ENCODE results near the gene FSTL3.
"Not testable (repeated sequence)": the region's sequence is repeated elsewhere in the genome, so short reads cannot be mapped to it uniquely, and the experiment has no call there.

FSTL3 gene

DNA sequence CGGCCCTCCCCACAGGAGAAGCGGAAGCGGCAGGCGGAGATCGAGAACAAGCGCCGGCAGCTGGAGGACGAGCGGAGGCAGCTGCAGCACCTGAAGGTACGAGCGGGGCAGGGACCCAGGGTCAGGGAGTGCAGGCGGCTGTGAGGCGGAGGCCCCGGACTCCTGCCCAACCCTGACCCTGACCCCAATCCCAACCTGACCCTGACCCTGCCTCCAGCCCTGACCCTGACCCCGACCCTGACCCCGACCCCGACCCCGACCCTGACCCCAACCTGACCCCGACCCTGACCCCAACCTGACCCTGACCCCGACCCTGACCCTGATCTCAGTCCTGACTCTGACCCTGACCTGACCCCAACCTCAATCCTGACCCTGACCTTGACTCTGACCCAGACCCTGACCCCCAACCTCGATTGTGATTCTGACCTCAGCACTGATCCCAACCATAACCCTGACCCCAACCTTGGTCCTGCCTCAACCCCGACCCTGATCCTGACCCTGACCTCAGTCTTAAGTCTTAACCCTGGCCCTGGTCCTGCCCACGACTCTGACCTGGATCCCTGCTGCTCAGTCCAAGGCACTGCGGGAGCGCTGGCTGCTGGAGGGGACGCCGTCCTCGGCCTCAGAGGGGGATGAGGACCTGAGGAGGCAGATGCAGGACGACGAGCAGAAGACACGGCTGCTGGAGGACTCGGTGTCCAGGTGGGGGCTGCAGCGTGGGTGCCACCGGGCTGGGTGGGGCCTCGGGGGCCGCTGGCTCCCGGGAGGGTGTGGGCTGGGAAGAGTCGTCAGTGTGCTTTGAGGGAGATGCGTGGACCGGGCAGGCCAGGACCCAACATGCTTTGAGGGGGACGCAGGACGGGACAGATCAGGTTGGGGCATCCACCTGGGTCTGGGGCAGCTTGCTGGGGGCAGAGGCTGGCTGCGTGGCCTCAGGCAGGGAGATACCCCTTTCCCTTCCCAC is 51.1 kb downstream of the FSTL3 start:
- DNase-seq (ENCODE audit: low spot score) (no peak), ATAC-seq (ENCODE audit: low read depth) (0 out of 3 replicates have a peak, but pooled peaks have one; percentile 10)
- no peaks in the 10 kb centered on the region for H3K27me3 ChIP-seq (ENCODE audit: insufficient read depth, poor library complexity, severe bottlenecking)
- no peak overlapping the region for H3K27ac ChIP-seq (ENCODE audit: poor library complexity, severe bottlenecking)
- TF ChIP-seq, protein P1, sequence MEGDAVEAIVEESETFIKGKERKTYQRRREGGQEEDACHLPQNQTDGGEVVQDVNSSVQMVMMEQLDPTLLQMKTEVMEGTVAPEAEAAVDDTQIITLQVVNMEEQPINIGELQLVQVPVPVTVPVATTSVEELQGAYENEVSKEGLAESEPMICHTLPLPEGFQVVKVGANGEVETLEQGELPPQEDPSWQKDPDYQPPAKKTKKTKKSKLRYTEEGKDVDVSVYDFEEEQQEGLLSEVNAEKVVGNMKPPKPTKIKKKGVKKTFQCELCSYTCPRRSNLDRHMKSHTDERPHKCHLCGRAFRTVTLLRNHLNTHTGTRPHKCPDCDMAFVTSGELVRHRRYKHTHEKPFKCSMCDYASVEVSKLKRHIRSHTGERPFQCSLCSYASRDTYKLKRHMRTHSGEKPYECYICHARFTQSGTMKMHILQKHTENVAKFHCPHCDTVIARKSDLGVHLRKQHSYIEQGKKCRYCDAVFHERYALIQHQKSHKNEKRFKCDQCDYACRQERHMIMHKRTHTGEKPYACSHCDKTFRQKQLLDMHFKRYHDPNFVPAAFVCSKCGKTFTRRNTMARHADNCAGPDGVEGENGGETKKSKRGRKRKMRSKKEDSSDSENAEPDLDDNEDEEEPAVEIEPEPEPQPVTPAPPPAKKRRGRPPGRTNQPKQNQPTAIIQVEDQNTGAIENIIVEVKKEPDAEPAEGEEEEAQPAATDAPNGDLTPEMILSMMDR (IDR thresholded peaks at IDR 0.05; ENCODE audit: poor library complexity, severe bottlenecking), result no peak
- H3K9me3 ChIP-seq (ENCODE audit: severe bottlenecking), result no peaks in the 10 kb centered on the region
- H3K4me3 ChIP-seq (ENCODE audit: severe bottlenecking), result no peak overlapping the region
- H3K36me3 ChIP-seq (ENCODE audit: low read depth), result no peaks in the 10 kb centered on the region
- no peaks in the 10 kb centered on the region for H3K4me1 ChIP-seq (ENCODE audit: insufficient read depth, poor library complexity, severe bottlenecking)

DNA sequence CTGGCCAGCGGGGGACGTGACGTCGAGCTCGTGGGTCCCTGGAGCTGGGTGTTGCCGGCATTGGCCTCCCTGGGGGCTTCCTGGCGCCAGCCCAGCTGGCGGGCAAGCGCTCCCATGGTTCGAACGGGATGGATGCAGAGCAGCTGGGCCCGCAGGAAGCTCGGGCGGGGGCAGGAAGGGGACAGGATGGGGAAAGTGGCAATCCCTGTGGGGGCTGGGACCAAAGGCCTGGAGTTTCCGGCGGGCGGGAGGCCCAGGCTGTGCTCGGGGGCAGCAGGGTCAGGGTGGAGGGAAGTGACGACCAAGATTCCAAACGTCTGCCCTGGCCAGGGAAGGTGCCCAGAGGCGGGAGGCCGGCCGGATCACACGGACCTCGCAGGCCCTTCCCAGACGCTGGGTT is 51.8 kb downstream of the FSTL3 start:
- no peaks in the 10 kb centered on the region for H3K27me3 ChIP-seq (ENCODE audit: insufficient read depth, poor library complexity, severe bottlenecking)

DNA sequence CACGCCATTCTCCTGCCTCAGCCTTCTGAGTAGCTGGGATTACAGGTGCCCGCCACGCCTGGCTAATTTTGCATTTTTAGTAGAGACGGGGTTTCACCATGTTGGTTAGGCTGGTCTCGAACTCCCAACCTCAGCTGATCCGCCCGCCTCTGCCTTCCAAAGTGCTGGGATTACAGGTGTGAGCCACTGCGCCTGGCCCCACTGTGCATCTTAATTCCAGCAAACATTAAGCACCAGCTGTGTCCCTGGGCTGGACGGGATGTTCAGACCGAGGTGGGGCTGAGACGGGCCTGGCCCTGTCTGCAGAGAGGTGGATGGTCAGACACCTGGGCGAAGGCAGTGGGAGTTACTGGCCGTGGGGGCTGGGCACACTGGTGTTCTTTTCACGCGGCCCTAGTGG is 53.4 kb downstream of the FSTL3 start:
- DNase-seq (ENCODE audit: low spot score); ATAC-seq (ENCODE audit: low read depth); H3K4me3 ChIP-seq (ENCODE audit: severe bottlenecking); H3K4me1 ChIP-seq (ENCODE audit: insufficient read depth, poor library complexity, severe bottlenecking); H3K27me3 ChIP-seq (ENCODE audit: insufficient read depth, poor library complexity, severe bottlenecking); H3K27ac ChIP-seq (ENCODE audit: poor library complexity, severe bottlenecking); H3K9me3 ChIP-seq (ENCODE audit: severe bottlenecking); H3K36me3 ChIP-seq (ENCODE audit: low read depth): not testable (repeated sequence)

More for the DNA sequence above, 51.8 kb downstream of the FSTL3 start:
- Histone ChIP-seq H3K4me1 (ENCODE audit: insufficient read depth, poor library complexity, severe bottlenecking) (no peaks in the 10 kb centered on the region), H3K27ac (ENCODE audit: poor library complexity, severe bottlenecking) (no peak overlapping the region), H3K36me3 (ENCODE audit: low read depth) (no peaks in the 10 kb centered on the region), H3K4me3 (ENCODE audit: severe bottlenecking) (no peak overlapping the region), H3K9me3 (ENCODE audit: severe bottlenecking) (no peaks in the 10 kb centered on the region)
- TF ChIP-seq, protein P1 (IDR thresholded peaks at IDR 0.05; ENCODE audit: poor library complexity, severe bottlenecking), result no peak
- DNase-seq (ENCODE audit: low spot score) (no peak), ATAC-seq (ENCODE audit: low read depth) (no peak)

DNA sequence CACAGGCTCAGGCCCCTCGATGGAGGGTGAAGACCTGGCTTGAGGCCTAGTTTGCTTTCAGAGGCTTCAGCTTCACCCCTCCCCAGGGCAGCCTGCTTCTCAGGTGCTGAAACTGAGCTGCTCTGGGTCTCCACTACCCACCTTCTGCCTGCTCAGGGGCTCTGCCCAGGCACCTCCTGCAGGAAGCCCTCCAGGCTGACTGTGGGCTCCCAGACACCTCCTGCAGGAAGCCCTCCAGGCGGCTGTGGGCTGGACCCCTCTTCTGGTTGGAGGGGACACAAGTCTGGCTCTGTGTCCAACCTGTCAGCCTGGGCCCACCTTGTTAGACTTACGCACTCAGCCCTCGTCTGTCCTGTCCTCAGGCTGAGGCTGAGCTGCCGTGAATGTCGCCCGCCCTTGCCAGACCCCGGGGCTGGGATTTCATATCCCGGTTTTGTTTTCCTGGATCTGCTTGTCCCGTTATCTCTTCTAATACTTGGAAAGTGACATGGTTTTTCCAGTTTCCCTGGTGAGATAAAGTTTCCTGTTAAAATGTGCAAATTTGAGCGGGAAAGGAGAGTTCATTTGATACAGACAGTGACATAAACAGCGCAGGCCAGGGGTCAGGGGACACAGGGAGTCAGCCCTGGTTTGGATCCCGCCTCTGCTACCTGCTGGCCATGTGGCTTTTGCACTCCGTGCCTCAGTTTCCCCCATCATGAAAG is 53.9 kb downstream of the FSTL3 start:
- H3K4me3 ChIP-seq (ENCODE audit: severe bottlenecking), result no peak overlapping the region
- H3K9me3 ChIP-seq (ENCODE audit: severe bottlenecking), result no peaks in the 10 kb centered on the region
- H3K36me3 ChIP-seq (ENCODE audit: low read depth), result no peaks in the 10 kb centered on the region
- TF ChIP-seq, protein P1 (IDR thresholded peaks at IDR 0.05; ENCODE audit: poor library complexity, severe bottlenecking), result no peak
- no peak overlapping the region for H3K27ac ChIP-seq (ENCODE audit: poor library complexity, severe bottlenecking)
- H3K4me1 ChIP-seq (ENCODE audit: insufficient read depth, poor library complexity, severe bottlenecking), result no peaks in the 10 kb centered on the region
- DNase-seq (ENCODE audit: low spot score) (no peak), ATAC-seq (ENCODE audit: low read depth) (no peak)
- no peaks in the 10 kb centered on the region for H3K27me3 ChIP-seq (ENCODE audit: insufficient read depth, poor library complexity, severe bottlenecking)

DNA sequence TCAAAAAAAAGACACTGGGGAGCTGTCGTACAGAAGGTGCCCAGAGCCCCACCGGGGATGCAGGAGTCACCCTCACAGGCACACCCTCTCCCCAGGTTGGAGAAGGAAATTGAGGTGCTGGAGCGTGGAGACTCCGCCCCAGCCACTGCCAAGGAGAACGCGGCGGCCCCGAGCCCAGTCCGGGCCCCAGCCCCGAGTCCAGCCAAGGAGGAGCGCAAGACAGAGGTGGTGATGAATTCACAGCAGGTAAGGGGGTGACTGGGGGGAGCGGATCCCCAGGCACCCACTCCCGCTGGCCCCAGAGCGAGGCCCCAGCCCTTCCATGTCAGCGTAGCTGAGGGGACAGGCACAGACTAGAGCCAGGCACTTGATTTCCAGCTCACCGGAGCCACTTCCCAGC is 54.8 kb downstream of the FSTL3 start:
- H3K27me3 ChIP-seq (ENCODE audit: insufficient read depth, poor library complexity, severe bottlenecking), result no peaks in the 10 kb centered on the region
- no peak for ATAC-seq (ENCODE audit: low read depth)
- no peaks in the 10 kb centered on the region for H3K9me3 ChIP-seq (ENCODE audit: severe bottlenecking)
- H3K4me1 ChIP-seq (ENCODE audit: insufficient read depth, poor library complexity, severe bottlenecking), result no peaks in the 10 kb centered on the region
- TF ChIP-seq, protein P1 (IDR thresholded peaks at IDR 0.05; ENCODE audit: poor library complexity, severe bottlenecking), result no peak
- H3K4me3 ChIP-seq (ENCODE audit: severe bottlenecking), result no peak overlapping the region
- no peak overlapping the region for H3K27ac ChIP-seq (ENCODE audit: poor library complexity, severe bottlenecking)
- no peak for DNase-seq (ENCODE audit: low spot score)
- no peaks in the 10 kb centered on the region for H3K36me3 ChIP-seq (ENCODE audit: low read depth)
